ENCODE measurements around the gene TP53AIP1.

Gene TP53AIP1

GRCh38 chr11:128889657-128890213, 52.9 kb downstream of the TP53AIP1 start:
- DNase-seq (ENCODE audit: low spot score) = no peak

DNA sequence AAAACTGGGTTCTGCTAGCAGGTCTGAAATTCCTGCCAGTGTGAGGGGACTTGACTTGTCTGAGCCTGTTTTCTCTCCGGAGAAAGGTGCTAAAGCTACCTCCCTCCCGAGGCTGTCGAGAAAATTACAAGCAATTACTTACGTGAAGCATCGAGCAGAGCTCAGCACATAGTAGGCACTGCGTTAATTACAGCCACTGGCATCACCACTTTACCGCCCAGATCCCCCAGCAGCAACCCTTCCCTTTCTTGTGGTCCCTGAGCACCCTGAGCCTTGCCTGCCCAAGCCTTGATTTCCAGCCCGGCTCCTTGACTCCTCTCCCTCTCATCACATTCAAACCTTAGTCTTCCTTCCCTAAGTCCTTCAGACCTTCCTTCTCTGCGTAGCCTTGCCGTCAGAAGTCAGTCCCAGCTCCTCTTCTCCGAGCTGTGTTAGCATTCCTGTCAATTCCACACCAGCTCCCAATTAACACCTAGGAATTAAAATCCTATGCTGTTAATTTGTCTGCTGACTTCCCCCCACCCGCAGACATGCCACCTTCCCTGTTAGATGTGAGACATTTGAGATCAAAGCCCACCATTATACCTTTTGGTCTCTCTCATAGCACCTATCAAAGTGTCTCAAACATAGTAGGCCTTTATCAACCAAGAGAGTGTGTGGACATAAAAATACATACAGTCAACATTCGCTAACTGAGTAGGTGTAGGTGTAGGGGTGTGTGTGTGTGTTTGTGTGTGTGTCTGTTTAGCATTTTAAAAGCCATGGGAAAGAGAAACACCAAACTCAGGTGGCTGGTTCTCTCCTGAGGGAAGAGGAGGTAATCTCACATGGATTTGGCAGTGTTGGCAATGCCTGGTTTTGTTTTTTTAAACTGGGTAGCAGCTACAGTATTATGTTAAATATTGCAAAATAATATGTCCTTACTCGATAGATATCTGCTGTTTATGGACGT, 54.4 kb downstream of the TP53AIP1 start:
- no peak for DNase-seq (ENCODE audit: low spot score)

GRCh38 chr11:128886406-128887124, 56.1 kb downstream of the TP53AIP1 start:
- DNase-seq (ENCODE audit: low spot score) = no peak
